Keratinocyte (primary cell): ENCODE measurements around the gene JCAD.

ENCODE experiments used
- EZH2 ChIP-seq: IDR thresholded peaks from one replicate; pipeline ENCODE4 v1.6.1; 2012; ENCODE audit warnings: inconsistent platforms, mild to moderate bottlenecking, low read length, moderate library complexity
- TF ChIP-seq, protein P1 (sequence below), 3 experiments: IDR thresholded peaks in 1 of 3; conservative IDR thresholded peaks in 1 of 3; optimal IDR thresholded peaks in 1 of 3; 2 replicates in 2 of 3; 3 replicates in 1 of 3; pipeline versions ENCODE3 to v1.5.1; 2011; ENCODE audit warnings: low read length in 3 of 3, mild to moderate bottlenecking in 3 of 3, moderate library complexity in 2 of 3, control low read depth in 1 of 3, inconsistent platforms in 1 of 3; ENCODE audit not compliant: insufficient read depth in 2 of 3; ENCODE audit errors: extremely low read depth in 1 of 3

DNA sequence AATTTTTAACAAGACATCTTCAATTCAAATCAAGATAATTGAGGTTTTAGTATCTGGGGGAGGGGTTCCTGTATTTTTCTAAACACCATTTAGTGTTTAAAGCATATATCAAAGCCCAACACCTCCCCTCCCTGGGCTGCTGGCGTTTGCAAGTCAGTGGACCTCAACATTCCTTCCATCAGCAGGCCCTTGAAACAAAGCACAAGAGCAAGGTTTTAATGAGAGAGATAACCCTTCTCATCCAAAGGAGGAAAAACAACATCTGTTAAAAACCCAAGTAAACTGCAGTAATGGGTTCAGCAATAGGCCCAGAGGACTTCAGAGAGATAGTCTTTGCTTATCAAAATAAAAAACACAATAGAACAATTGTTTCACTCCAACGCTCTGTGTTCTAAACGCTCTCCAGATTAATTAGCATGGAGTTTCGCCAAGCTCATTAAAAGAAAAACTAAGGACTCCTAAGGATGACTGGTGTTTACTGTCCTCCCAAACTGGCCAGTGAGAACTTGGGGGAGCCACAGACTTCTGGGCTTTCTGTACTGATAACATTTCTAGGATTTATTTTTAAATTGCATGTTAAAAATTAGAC lies 2.5 kb downstream of the JCAD start:
- TF ChIP-seq, protein P1, sequence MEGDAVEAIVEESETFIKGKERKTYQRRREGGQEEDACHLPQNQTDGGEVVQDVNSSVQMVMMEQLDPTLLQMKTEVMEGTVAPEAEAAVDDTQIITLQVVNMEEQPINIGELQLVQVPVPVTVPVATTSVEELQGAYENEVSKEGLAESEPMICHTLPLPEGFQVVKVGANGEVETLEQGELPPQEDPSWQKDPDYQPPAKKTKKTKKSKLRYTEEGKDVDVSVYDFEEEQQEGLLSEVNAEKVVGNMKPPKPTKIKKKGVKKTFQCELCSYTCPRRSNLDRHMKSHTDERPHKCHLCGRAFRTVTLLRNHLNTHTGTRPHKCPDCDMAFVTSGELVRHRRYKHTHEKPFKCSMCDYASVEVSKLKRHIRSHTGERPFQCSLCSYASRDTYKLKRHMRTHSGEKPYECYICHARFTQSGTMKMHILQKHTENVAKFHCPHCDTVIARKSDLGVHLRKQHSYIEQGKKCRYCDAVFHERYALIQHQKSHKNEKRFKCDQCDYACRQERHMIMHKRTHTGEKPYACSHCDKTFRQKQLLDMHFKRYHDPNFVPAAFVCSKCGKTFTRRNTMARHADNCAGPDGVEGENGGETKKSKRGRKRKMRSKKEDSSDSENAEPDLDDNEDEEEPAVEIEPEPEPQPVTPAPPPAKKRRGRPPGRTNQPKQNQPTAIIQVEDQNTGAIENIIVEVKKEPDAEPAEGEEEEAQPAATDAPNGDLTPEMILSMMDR (optimal IDR thresholded peaks at IDR 0.05 in 1 of 3, IDR thresholded peaks at IDR 0.05 in 1 of 3, conservative IDR thresholded peaks at IDR 0.05 in 1 of 3; ENCODE audit: extremely low read depth in 1 of 3, insufficient read depth in 2 of 3, low read length in 3 of 3) = no peak
- TF ChIP-seq EZH2 = no peak
